CD8-positive, alpha-beta memory T cell (primary cell): Measurements from ENCODE around the gene CD24. TPM values are rescaled to one million over a fixed set of nuclear protein-coding genes. Genes with fewer than 3 reads are reported as not detected.

Source experiments
- CTCF ChIA-PET: fragments of 350-600 bp; sonication (Branson Sonifier 250); formaldehyde crosslinking; loops from one replicate; lab custom pipeline; 2021; ENCODE audit warnings: antibody characterized with exemption; lab: Charles Lee
- POLR2A ChIA-PET: fragments of 350-600 bp; sonication (Branson Sonifier 250); formaldehyde crosslinking; loops from one replicate; lab custom pipeline; 2021; ENCODE audit warnings: antibody characterized with exemption; lab: Charles Lee
- DNase-seq, 5 donors: peaks; one replicate each; pipeline versions ENCODE4 v3.0.0 to v3.0.0-alpha.2; 2020 to 2022; ENCODE audit warnings: mixed read lengths in 1 of 5
- H3K27ac ChIP-seq: one replicate; pipeline ENCODE4 v1.7.0; 2013; ENCODE audit warnings: low read depth, mild to moderate bottlenecking, low read length, moderate library complexity
- H3K27me3 ChIP-seq: 2 replicates; pipeline ENCODE4 v1.7.0; 2013; ENCODE audit warnings: low read length, mild to moderate bottlenecking; ENCODE audit not compliant: insufficient read depth, poor library complexity, severe bottlenecking
- H3K36me3 ChIP-seq: 2 replicates; pipeline ENCODE4 v1.7.0; 2013; ENCODE audit warnings: mild to moderate bottlenecking, low read length, moderate library complexity; ENCODE audit not compliant: insufficient read depth
- H3K4me1 ChIP-seq: 2 replicates; pipeline ENCODE4 v1.7.0; 2013; ENCODE audit warnings: mild to moderate bottlenecking, low read length, moderate library complexity; ENCODE audit not compliant: insufficient read depth
- H3K4me3 ChIP-seq: 2 replicates; pipeline ENCODE4 v1.7.0; 2013; ENCODE audit warnings: mild to moderate bottlenecking, low read length
- H3K9me3 ChIP-seq: 2 replicates; pipeline ENCODE4 v1.7.0; 2013; ENCODE audit warnings: mild to moderate bottlenecking, low read length
- H3K27ac Mint-ChIP-seq, 8 donors: one replicate each; pipeline ENCODE4 v1.8.0; 2020 to 2021; ENCODE audit warnings: mixed read lengths in 8 of 8, mild to moderate bottlenecking in 6 of 8, inconsistent platforms in 3 of 8, moderate library complexity in 3 of 8
- H3K27me3 Mint-ChIP-seq, 2 donors: one replicate each; pipeline ENCODE4 v1.8.0; 2020 to 2021; ENCODE audit warnings: mixed read lengths in 2 of 2, mild to moderate bottlenecking in 1 of 2, moderate library complexity in 1 of 2
- H3K36me3 Mint-ChIP-seq, 3 donors: one replicate each; pipeline ENCODE4 v1.8.0; 2020 to 2021; ENCODE audit warnings: mixed read lengths in 3 of 3, inconsistent platforms in 1 of 3, mild to moderate bottlenecking in 1 of 3
- H3K4me1 Mint-ChIP-seq, 3 donors: one replicate each; pipeline ENCODE4 v1.8.0; 2020 to 2021; ENCODE audit warnings: mixed read lengths in 3 of 3, inconsistent platforms in 1 of 3, mild to moderate bottlenecking in 1 of 3
- H3K4me3 Mint-ChIP-seq, 7 donors: one replicate each; pipeline ENCODE4 v1.8.0; 2020 to 2021; ENCODE audit warnings: mixed read lengths in 7 of 7, mild to moderate bottlenecking in 6 of 7, moderate library complexity in 4 of 7, inconsistent platforms in 2 of 7
- H3K9me3 Mint-ChIP-seq, 5 donors: one replicate each; pipeline ENCODE4 v1.8.0; 2020 to 2022; ENCODE audit warnings: mixed read lengths in 5 of 5, mild to moderate bottlenecking in 3 of 5, moderate library complexity in 2 of 5, inconsistent platforms in 1 of 5
- polyA plus RNA-seq: library from polyadenylated mRNA; unstranded; fragments of 300-500 nt; fragmentation: Illumina TruSeq; gene quantifications from one replicate; pipeline ENCODE4 v1.2.3, GENCODE V29; 2021
- total RNA-seq, 2 experiments: library from RNA; stranded (reverse); gene quantifications; one replicate each; pipeline ENCODE4 v1.2.3, GENCODE V29; 2021

CD24 gene
- total and polyA plus RNA-seq, 3 experiments from 2014 or later: not detected

DNA sequence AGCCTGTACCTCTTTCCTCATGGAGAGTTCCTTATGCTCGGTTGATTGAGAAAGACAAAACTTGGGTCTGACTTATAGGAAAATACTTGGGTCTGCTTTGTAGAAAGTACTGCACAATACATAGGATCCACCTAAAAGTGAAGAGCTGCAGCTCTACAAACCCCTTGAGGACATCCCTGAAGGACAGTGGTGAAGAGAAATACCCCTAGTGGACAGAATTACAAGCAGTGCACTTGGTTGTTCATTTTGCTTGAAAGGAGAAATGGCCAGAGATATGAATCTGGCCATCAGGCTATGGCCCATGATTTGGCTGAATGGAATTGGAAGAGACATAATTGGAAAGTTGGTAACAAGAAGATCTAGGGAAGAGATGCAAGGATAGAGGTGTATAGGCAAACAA lies 8.3 kb downstream of the CD24 start:
- Histone ChIP-seq H3K36me3 (no peaks in the 10 kb centered on the region), H3K27me3 (no peaks in the 10 kb centered on the region), H3K4me1 (no peaks in the 10 kb centered on the region), H3K27ac (no peak overlapping the region), H3K9me3 (no peaks in the 10 kb centered on the region), H3K4me3 (no peak overlapping the region)
- Mint-ChIP-seq H3K36me3 (no peaks in the 10 kb centered on the region), H3K27ac (no peak overlapping the region), H3K4me1 (no peaks in the 10 kb centered on the region), H3K4me3 (no peak overlapping the region), H3K27me3 (peaks cover 20 to 39% of the 10 kb centered on the region in 2 donors), H3K9me3 (no peaks in the 10 kb centered on the region)
- ChIA-PET POLR2A (no interaction called here), CTCF (no interaction called here)
- no peak for DNase-seq

DNA sequence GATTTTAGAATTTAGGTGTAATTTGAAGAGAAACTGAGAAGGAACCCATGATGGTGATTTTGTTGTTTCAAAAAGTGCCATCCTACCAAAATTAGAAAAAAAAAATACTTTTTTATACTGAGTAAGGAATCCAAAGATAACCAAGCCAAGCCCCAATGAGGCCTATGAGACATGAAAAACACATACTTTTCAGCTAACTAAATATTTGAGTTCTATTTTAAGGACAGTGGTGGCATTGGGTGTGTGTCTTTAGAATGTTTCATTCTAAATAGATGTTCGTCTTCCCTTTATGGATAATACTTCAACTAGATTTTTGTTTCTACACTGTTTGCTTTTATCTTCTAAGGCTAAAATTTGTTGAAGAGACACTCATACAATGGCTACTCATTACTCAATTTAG lies 9.6 kb downstream of the CD24 start:
- ChIA-PET CTCF (no interaction called here), POLR2A (no interaction called here)
- H3K27me3 Mint-ChIP-seq: peaks cover 18 to 38% of the 10 kb centered on the region in 2 donors
- no peaks in the 10 kb centered on the region for H3K4me1 ChIP-seq
- H3K27ac ChIP-seq: no peak overlapping the region
- H3K9me3 ChIP-seq: no peaks in the 10 kb centered on the region
- H3K4me3 ChIP-seq: no peak overlapping the region
- no peaks in the 10 kb centered on the region for H3K9me3 Mint-ChIP-seq
- H3K36me3 ChIP-seq: no peaks in the 10 kb centered on the region
- no peak overlapping the region for H3K4me3 Mint-ChIP-seq
- no peak for DNase-seq
- H3K27me3 ChIP-seq: no peaks in the 10 kb centered on the region
- H3K27ac Mint-ChIP-seq: no peak overlapping the region
- H3K4me1 Mint-ChIP-seq: no peaks in the 10 kb centered on the region
- no peaks in the 10 kb centered on the region for H3K36me3 Mint-ChIP-seq

DNA sequence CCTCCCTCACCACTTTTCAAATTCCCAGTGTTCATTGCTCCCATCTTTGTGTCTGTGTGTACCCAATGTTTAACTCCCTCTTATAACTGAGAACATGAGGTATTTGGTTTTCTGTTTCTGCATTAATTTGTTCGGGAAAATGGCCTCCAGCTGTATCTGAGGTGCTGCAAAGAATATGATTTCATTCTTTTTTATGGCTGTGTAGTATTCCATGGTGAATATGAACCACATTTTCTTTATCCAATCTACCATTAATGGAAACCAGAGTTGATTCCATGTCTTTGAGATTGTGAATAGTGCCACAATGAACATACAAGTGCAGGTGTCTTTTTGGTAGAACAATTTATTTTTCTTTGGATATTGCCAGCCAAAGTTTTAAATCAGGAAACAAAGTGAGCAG lies 10.4 kb downstream of the CD24 start:
- Histone ChIP-seq H3K4me3 (no peak overlapping the region), H3K4me1 (no peaks in the 10 kb centered on the region), H3K9me3 (no peaks in the 10 kb centered on the region), H3K36me3 (no peaks in the 10 kb centered on the region), H3K27ac (no peak overlapping the region), H3K27me3 (no peaks in the 10 kb centered on the region)
- Mint-ChIP-seq H3K4me1 (no peaks in the 10 kb centered on the region), H3K27ac (no peak overlapping the region), H3K27me3 (peaks cover 14 to 32% of the 10 kb centered on the region in 2 donors), H3K9me3 (no peaks in the 10 kb centered on the region), H3K36me3 (no peaks in the 10 kb centered on the region), H3K4me3 (no peak overlapping the region)
- ChIA-PET POLR2A (no interaction called here), CTCF (no interaction called here)
- no peak for DNase-seq

DNA sequence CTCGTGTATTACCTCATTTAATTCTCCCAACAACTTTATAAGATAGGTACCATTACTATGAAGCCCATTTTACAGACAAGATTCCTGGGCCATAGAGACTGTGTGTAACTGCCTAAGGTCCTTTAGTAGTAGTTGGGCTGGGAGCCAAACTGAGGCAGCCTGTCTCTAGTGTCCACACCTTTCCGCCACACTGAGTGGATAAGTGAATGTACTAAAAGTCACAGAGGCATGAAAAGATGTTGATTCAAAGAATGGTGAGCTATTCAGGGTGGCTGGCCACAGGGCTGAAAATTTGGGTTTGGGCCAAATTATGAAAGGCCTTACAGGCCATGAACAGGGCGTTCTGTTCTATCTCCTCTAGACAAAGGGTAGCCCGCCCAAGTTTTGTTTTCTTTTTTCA lies 11.0 kb downstream of the CD24 start:
- H3K4me3 Mint-ChIP-seq: no peak overlapping the region
- CTCF ChIA-PET: no interaction called here
- H3K4me1 ChIP-seq: no peaks in the 10 kb centered on the region

DNA sequence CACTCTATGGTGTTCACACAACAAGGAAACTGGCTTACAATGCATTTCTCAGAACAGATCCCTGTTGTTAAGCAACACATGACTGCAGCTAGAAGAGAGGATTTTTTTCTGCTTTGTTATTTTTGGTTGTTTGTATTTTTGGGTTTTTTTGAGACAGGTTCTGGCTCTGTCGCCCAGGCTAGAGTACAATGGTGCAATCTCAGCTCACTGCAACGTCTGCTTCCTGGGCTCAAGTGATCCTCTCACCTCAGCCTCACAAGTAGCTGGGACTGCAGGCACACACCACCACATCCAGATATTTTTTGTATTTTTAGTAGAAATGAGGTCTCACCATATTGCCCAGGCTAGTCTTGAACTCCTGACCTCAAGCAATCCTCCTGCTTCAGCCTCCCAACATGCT lies 12.7 kb downstream of the CD24 start:
- Mint-ChIP-seq H3K27ac (no peak overlapping the region), H3K9me3 (peaks cover 0 to 2% (median 0%) of the 10 kb centered on the region in 5 donors)
- POLR2A ChIA-PET: no interaction called here

More for the DNA sequence above, 11.0 kb downstream of the CD24 start:
- Mint-ChIP-seq H3K4me1 (no peaks in the 10 kb centered on the region), H3K36me3 (no peaks in the 10 kb centered on the region), H3K9me3 (no peaks in the 10 kb centered on the region), H3K27me3 (peaks cover 8 to 28% of the 10 kb centered on the region in 2 donors), H3K27ac (no peak overlapping the region)
- H3K27me3 ChIP-seq: no peaks in the 10 kb centered on the region
- H3K4me3 ChIP-seq: no peak overlapping the region
- no peaks in the 10 kb centered on the region for H3K9me3 ChIP-seq
- H3K36me3 ChIP-seq: no peaks in the 10 kb centered on the region
- no peak for DNase-seq
- H3K27ac ChIP-seq: no peak overlapping the region
- POLR2A ChIA-PET: no interaction called here

DNA sequence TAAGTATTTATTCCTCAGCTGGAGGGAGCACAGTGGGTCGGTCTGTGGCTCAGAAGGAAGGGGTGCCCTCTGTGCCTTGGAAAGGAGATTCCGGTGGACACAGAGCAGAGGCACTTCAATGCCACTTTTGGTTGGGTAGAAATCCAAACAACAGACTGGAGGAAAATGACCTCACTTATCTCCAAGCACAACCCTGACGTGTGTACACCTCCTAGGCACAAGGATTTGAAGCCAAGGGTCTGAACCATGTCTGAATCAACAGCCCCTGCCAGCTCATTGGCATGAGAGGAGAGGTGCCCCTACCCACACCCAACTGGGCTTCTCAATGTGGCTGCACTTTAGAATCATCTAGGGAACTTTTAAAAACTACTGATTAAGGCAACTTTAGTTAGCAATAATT lies 13.4 kb downstream of the CD24 start:
- no peaks in the 10 kb centered on the region for H3K36me3 Mint-ChIP-seq
- H3K27ac Mint-ChIP-seq: no peak overlapping the region
- H3K36me3 ChIP-seq: no peaks in the 10 kb centered on the region
- H3K9me3 ChIP-seq: no peaks in the 10 kb centered on the region
- no peaks in the 10 kb centered on the region for H3K4me1 ChIP-seq
- H3K4me1 Mint-ChIP-seq: no peaks in the 10 kb centered on the region
- no peaks in the 10 kb centered on the region for H3K27me3 ChIP-seq
- H3K27ac ChIP-seq: no peak overlapping the region
- no peak overlapping the region for H3K4me3 ChIP-seq
- H3K27me3 Mint-ChIP-seq: peaks cover 6 to 14% of the 10 kb centered on the region in 2 donors
- CTCF ChIA-PET: no interaction called here
- no peak overlapping the region for H3K4me3 Mint-ChIP-seq
- POLR2A ChIA-PET: no interaction called here
- peaks cover 0 to 2% (median 0%) of the 10 kb centered on the region in 5 donors for H3K9me3 Mint-ChIP-seq
- DNase-seq: no peak

More for the DNA sequence above, 12.7 kb downstream of the CD24 start:
- H3K4me3 ChIP-seq: no peak overlapping the region
- no peaks in the 10 kb centered on the region for H3K27me3 ChIP-seq
- CTCF ChIA-PET: no interaction called here
- no peak overlapping the region for H3K4me3 Mint-ChIP-seq
- H3K4me1 ChIP-seq: no peaks in the 10 kb centered on the region
- H3K27ac ChIP-seq: no peak overlapping the region
- H3K9me3 ChIP-seq: no peaks in the 10 kb centered on the region
- no peaks in the 10 kb centered on the region for H3K4me1 Mint-ChIP-seq
- no peak for DNase-seq
- H3K36me3 Mint-ChIP-seq: no peaks in the 10 kb centered on the region
- peaks cover 6 to 18% of the 10 kb centered on the region in 2 donors for H3K27me3 Mint-ChIP-seq
- H3K36me3 ChIP-seq: no peaks in the 10 kb centered on the region

DNA sequence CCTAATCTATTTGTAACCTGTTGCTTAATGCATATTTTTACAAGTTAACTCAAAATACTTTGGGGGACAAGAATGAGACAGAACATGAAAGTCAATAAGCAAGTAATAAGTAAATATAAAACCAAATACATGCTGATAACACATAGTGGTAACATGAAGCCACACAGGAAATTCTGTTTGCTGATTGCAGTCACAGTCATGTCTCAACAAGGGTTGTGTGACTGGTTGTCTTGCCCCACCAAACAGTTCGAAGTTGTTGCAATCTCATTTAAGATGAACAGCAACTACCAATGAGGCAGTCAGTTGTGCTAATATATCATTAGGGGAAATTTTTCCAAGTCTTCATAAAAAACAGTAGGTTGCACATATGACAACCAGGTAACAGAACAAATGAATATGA lies 14.5 kb downstream of the CD24 start:
- ChIA-PET POLR2A (no interaction called here), CTCF (no interaction called here)
- Histone ChIP-seq H3K4me3 (no peak overlapping the region), H3K27me3 (no peaks in the 10 kb centered on the region), H3K36me3 (no peaks in the 10 kb centered on the region), H3K4me1 (no peaks in the 10 kb centered on the region), H3K27ac (no peak overlapping the region), H3K9me3 (no peaks in the 10 kb centered on the region)
- Mint-ChIP-seq H3K9me3 (peaks cover 0 to 2% (median 0%) of the 10 kb centered on the region in 5 donors), H3K36me3 (no peaks in the 10 kb centered on the region), H3K4me3 (no peak overlapping the region), H3K4me1 (no peaks in the 10 kb centered on the region), H3K27ac (no peak overlapping the region), H3K27me3 (peaks cover 4 to 13% of the 10 kb centered on the region in 2 donors)
- DNase-seq: no peak

DNA sequence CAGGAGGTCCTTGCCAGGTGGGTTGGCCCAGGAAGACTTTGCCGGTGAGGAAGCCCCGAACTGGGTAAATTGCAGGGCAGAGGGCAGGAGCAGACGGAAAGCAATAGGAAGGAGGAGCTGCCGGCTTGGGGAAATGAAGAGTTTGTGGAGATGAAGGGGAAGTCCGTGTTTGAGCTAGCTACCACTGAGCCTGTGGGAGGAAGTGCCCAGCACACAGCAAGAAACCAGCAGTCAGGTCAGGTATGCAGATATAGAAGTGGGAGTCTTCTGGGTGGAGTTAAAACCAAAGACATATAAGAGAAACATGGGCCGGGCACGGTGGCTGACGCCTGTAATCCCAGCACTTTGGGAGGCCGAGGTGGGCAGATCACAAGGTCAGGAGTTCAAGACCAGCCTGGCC lies 34.7 kb downstream of the CD24 start:
- Histone ChIP-seq H3K36me3 (no peaks in the 10 kb centered on the region), H3K4me1 (no peaks in the 10 kb centered on the region), H3K9me3 (no peaks in the 10 kb centered on the region), H3K27ac (no peak overlapping the region), H3K4me3 (no peak overlapping the region), H3K27me3 (peaks cover 3% of the 10 kb centered on the region)
- POLR2A ChIA-PET: no interaction called here
- Mint-ChIP-seq H3K36me3 (peaks cover 0 to 1% (median 0%) of the 10 kb centered on the region in 3 donors), H3K4me3 (no peak overlapping the region), H3K27ac (no peak overlapping the region), H3K4me1 (no peaks in the 10 kb centered on the region), H3K27me3 (peaks cover 22 to 57% of the 10 kb centered on the region in 2 donors), H3K9me3 (no peaks in the 10 kb centered on the region)
- DNase-seq: no peak
- CTCF ChIA-PET: interaction anchor here (2.5 kb wide), 1 partner anchor 10 kb away, joined by 7 read pairs; no protein-coding TSS in a partner anchor
